Measurements from ENCODE around the gene ZNF69. TPM values are rescaled to one million over a fixed set of nuclear protein-coding genes. Genes with fewer than 3 reads are reported as not detected.
"Not testable (repeated sequence)": the region's sequence is repeated elsewhere in the genome, so short reads cannot be mapped to it uniquely, and the experiment has no call there.

ZNF69 gene
- total RNA-seq, 1 donor = 14.5 TPM

DNA sequence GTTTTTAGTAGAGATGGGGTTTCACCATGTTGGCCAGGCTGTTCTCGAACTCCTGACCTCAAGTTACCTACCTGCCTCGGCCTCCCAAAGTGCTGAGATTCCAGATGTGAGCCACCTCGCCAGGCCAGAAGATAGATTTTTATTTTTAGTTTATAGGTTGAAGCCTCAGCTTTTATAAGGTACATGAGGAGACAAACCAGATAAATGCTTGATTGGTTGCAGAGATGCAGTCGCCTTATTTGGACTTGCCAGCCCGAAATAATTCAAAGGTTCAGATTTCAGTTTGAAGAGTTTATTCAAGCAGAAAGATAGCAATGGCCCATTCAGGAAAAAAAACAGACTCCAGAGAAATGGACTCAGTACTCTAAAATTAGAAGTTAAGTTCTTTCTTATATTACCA lies 3.1 kb downstream of the ZNF69 start:
- no peak for DNase-seq (ENCODE audit: low read depth in 2 of 3, low spot score in 2 of 3)

DNA sequence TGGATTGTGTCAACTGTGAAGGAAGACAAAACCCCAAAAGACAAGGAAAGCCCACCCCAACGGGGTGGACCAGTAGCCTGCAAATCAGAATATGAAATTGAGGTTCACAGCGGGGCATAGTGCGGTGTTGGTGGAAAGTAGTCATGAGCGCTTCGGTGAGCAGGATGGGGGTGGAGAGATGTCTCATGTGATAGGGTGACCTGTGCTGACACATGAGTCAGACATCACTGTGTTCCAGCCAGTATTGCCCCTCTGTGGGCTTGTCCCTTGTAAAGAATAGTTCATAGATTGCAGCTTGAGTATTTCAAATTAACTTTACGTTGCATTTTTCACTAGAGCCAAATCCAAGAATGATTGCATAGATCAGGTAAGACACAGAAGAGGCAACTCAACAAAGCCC lies 7.3 kb downstream of the ZNF69 start:
- DNase-seq (ENCODE audit: low read depth in 2 of 3, low spot score in 2 of 3) = no peak

DNA sequence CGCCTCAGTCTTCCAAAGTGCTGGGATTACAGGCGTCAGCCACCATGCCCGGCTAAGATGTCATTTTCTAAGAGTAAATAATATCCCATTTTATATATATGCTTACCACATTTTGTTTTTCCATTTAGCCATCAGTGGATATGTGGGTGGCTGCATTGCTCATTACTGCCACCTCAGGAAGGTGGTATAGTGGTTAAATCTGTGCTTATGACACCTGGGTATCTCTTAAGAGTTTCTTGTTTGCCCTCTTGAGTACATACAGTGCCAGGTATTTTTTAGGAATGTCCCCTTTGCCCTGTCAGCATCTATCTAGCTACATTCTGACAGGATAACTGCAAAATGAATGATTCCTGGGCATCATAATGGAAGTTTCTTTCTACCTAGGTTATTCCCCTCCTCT lies 14.6 kb downstream of the ZNF69 start:
- DNase-seq (ENCODE audit: low read depth in 2 of 3, low spot score in 2 of 3) = no peak

DNA sequence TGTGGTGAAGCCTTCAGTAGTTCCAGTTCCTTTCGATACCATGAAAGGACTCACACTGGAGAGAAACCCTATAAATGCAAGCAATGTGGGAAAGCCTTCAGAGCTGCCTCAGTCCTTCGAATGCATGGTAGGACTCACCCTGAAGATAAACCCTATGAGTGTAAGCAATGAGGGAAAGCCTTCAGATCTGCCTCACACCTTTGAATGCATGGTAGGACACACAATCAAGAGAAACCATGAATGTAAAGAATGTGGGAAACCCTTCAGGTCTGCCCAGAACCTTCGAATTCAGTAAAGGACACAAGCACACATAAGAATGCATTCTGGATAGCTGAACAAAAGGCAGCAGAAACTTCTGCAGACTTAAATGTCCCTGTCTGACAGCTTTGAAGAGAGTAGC lies 18.3 kb downstream of the ZNF69 start:
- DNase-seq (ENCODE audit: low read depth in 2 of 3, low spot score in 2 of 3) = peak in 1 of 3 donors; percentile 15

DNA sequence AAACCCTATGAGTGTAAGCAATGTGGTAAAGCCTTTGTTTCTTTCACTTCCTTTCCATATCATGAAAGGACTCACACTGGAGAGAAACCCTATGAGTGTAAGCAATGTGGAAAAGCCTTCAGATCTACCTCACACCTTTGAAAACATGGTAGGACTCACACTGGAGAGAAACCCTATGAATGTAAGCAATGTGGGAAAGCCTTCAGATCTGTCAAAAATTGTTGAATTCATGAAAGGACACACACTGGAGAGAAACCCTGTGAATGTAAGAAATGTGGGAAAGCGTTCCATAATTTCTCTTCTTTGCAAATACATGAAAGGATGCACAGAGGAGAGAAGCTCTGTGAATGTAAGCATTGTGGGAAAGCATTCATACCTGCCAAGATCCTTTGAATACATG lies 24.4 kb downstream of the ZNF69 start:
- peak in 1 of 3 donors; percentile 21 for DNase-seq (ENCODE audit: low read depth in 2 of 3, low spot score in 2 of 3)

DNA sequence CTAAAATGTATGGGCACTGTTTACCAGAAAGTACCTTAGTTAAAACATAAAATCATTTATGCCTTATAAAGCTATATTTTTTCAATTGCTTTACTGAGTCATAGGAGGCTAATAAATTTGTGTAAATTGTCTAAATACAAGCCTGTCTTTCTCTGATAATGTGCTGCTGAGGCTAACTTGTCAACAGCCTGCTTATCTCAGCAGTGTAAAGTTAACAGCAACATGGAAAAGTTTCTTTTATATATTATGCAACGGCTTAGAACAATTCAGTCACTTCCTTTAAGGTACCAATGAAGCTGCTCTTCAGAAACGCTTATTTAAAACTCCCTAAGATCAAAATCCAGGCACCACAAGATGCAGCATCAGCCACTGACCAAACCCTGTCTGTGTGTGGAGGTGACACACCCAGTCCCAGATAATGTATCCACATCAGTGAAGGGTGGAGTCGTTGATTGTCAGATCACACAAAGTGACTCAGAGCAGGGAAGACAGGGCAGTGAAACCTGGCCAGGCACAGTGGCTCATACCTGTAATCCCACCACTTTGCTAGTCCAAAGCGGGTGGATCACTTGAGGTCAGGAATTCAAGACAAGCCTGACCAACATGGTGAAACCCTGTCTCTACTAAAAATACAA lies 27.0 kb downstream of the ZNF69 start:
- not testable (repeated sequence) for DNase-seq (ENCODE audit: low read depth in 2 of 3, low spot score in 2 of 3)

DNA sequence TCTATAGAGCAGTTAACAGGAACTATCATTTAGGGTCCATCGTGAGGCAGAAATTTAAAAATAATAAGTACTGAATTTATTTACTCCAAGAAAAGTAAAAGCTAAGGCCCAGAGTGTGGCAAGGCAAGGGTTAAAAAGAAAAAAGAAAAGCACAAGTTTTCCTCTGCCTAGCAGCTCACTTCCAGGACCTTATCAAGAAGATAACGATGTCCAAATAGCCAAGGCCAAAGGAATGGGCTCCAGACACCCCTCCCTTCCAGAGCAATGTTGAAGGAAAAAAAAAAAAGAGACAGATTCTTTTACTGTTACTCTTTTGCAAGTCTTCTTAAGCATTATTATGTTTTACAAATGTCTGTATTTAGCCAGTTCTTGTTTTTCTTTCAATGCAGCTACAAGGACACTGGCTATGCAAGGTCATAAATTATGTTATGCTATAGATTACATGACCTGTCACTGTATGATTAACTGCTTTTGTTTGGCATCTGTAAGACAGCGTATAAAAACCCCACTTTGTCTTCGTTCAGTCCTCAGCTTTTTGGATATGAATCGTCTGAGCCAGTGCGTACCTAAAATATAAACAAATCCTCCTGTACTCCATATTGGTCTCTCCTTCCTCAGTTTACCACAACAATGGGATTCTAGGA lies 34.4 kb downstream of the ZNF69 start:
- no peak for DNase-seq (ENCODE audit: low read depth in 2 of 3, low spot score in 2 of 3)

DNA sequence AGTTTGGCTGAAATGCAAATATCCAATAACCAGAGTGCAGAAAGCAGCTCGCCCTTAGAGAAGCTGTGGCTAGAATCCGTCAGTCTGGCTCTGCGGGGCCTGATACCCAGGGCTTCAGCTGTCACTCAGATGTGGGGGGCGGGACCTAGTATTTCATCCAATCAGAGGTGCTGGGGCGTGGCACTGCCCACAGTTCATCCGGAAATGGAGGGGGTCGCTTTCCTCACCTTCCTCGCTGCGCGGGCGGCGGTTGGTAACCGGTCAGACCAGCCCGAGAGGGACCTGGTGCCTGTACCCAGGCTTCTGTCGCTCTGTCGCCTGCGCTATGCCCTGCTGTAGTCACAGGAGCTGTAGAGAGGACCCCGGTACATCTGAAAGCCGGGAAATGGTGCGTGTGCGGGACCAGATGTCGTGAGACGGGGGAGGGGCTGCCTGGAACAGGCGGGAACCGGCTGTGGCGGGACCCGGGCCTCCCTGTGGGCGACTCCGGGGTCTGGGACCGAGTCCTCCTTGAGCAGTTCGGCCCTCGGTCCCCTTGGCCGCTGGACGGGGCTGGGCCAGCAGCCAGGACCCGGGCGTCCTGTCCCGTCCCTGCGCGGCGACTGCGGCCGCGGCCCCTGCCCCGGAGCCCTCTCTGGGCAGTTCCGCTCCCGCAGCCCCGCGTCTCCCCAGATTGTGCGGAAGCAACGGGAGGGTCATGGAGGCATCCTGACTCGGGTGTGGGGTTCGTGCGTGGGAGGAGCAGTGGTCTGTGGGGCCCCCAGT lies 37.5 kb downstream of the ZNF69 start, which contains the start of gene ZNF700:
Gene ZNF700 (plus strand): TSS at position 222 of the 765 bp plus-strand sequence. CDS start 104 bp downstream, at position 326.
- peak; percentile 67 to 96 (median 92) for DNase-seq (ENCODE audit: low read depth in 2 of 3, low spot score in 2 of 3)

DNA sequence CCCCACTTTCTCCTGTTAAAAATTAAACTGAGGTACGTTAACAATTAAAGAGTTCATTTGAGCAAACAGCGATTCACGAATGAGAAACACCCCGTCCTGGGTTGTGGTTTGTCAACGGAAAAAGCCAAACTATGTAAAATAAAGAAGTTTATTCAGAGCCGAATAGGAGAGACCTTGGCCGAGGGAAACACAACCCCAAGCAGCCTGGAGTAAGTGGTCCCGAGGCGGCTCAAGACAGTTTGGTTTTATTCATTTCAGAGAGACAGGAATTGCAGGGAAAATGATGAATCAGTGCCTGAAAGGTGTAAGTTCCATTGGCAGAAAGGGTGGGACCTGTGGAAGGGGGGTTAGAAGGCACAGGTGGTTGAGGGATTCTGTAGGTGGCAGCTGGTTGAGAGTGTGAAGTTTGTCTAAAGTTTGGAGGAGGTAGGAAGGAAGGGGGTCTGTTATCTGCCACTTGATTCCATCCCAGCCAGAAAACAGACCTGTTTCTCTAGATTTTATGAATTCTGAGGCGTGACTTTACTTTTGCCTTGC lies 38.1 kb downstream of the ZNF69 start:
- DNase-seq (ENCODE audit: low read depth in 2 of 3, low spot score in 2 of 3) = not testable (repeated sequence)

DNA sequence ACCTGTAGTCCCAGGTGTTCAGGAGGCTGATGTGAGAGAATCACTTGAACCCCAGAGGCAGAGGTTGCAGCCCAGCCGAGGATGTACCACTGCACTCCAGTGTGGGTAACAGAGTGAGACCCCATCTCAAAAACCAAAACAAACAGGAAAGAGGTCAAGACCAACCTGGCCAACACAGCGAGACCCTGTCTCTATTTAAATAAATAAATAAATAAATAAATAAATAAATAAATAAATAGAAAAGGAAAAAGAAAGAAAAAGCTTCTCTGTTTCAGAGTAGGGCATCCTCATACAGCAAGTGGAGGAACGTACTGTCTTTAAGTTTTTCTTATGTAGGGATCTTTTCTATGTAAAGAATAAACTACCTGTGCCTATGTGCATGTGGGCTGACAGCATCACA lies 39.6 kb downstream of the ZNF69 start:
- no peak for DNase-seq (ENCODE audit: low read depth in 2 of 3, low spot score in 2 of 3)

DNA sequence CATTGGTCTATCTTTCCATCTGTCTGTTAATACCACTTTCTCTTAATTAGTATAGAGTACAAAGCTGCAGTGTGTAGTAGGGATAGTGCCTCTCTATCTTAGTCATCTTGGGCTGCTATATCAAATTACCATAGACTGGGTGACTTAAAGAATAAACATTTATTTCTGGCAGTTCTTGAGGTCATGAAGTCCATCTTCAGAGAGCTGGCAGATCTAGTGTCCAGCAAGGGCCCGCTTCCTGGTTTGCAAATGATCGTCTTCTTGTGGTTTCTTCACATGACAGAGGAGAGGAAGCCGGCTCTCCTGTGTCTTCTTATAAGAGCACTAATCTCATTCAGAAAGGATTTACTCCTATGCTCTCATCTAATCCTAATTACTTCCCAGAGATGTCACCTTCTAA lies 43.5 kb downstream of the ZNF69 start:
- DNase-seq (ENCODE audit: low read depth in 2 of 3, low spot score in 2 of 3) = no peak

DNA sequence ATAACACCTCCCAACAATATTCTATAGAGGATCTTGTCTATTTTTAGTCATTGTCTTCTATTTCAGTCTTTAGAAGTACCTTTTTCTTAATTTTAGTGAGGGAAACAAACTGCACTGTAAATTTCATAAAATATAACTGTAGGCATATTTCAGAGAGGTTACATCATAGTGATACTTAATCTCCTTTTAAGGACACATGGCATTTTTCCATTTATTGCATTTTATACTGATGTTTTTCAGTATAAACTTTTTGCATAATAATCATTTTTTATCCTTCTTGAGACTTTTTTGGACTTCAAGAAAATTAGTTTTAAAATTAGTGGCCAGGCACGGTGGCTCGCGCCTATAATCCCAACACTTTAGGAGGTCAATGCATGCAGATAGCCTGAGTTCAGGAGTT lies 43.9 kb downstream of the ZNF69 start:
- DNase-seq (ENCODE audit: low read depth in 2 of 3, low spot score in 2 of 3) = no peak

DNA sequence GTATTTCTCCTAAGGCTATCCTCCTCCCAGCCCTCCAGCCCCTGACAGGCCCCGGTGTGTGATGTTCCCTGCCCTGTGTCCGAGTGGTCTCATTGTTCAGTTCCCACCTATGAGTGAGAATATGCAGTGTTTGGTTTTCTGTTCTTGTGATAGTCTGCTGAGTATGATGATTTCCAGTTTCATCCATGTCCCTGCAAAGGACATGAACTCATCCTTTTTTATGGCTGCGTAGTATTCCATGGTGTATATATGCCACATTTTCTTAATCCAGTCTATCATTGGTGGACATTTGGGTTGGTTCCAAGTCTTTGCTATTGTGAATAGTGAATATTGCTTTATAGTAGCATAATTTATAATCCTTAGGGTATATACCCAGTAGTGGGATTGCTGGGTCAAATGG lies 48.2 kb downstream of the ZNF69 start:
- not testable (repeated sequence) for DNase-seq (ENCODE audit: low read depth in 2 of 3, low spot score in 2 of 3)

DNA sequence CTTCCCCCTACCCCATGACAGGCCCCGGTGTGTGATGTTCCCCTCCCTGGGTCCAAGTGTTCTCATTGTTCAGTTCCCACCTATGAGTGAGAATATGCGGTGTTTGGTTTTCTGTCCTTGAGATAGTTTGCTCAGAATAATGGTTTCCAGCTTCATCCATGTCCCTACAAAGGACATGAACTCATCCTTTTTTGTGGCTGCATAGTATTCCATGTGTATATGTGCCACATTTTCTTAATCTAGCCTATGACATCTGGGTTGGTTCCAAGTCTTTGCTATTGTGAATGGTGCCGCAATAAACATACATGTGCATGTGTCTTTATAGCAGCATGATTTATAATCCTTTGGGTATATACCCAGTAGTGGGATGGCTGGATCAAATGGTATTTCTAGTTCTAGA lies 50.8 kb downstream of the ZNF69 start:
- not testable (repeated sequence) for DNase-seq (ENCODE audit: low read depth in 2 of 3, low spot score in 2 of 3)

DNA sequence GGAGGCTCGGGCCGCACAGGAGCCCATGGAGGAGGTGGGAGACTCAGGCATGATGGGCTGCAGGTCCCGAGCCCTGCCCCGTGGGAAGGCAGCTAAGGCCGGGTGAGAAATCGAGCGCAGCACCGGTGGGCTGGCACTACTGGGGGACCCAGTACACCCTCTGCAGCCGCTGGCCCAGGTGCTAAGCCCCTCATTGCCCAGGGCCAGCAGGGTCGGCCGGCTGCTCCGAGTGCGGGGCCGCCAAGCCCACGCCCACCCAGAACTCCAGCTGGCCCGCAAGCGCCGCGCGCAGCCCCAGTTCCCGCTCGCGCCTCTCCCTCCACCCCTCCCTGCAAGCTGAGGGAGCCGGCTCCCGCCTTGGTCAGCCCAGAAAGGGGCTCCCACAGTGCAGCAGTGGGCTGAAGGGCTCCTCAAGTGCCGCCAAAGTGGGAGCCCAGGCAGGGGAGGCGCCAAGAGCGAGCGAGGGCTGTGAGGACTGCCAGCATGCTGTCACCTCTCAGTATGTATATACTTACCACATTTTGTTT lies 53.8 kb downstream of the ZNF69 start:
- DNase-seq (ENCODE audit: low read depth in 2 of 3, low spot score in 2 of 3) = not testable (repeated sequence)

DNA sequence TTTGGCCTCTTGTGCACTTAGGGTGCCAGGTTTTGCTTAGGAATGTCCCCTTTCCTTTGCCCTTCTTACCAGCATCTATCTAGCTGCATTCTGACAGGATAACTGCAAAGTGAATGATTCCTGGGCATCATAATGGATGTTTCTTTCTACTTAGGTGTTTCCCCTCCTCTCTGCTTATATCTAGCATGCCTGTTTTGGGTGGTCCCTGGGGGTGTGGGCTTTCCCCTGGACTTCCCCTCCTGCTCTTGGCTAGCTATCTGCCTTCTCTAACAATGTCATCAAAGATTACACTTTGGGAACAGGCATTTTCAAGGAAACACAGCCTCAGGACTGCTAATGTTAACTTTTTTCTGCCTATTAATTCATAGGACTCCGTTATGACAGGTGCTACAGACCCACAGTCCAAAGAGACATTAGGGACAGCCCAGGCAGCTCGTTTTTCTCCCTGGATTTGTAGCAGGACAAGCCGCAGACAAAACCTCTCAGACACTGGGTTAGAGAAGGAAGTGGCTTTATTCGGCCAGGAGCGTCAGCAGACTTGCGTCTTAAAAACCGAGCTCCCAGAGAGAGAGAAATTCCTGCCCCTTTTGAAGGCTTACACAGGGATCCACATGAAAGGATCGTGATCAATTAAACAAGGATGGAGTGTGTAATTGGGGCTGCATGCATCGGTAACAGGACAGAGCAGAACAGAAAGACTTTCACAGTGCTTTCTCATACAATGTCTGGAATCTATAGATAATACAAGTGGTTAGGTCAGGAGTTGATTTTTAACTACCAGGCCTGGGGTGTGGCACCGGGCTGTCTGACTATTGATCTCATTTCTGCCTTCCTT lies 54.6 kb downstream of the ZNF69 start:
- DNase-seq (ENCODE audit: low read depth in 2 of 3, low spot score in 2 of 3) = no peak

DNA sequence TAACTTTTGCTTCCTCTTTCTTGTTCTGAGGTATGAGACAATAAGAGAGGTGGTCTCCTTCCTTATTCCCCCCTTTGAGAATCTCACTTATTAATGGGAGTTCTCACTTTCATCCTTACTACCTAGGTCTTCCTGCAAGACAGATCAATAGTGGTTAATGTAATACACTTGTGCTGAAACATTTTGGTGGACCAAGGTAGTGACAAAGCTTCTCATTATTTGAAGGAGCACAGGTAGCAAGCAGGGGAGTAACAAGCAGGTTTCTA lies 55.2 kb downstream of the ZNF69 start:
- peak in 2 of 3 donors; percentile 37 to 66 for DNase-seq (ENCODE audit: low read depth in 2 of 3, low spot score in 2 of 3)

DNA sequence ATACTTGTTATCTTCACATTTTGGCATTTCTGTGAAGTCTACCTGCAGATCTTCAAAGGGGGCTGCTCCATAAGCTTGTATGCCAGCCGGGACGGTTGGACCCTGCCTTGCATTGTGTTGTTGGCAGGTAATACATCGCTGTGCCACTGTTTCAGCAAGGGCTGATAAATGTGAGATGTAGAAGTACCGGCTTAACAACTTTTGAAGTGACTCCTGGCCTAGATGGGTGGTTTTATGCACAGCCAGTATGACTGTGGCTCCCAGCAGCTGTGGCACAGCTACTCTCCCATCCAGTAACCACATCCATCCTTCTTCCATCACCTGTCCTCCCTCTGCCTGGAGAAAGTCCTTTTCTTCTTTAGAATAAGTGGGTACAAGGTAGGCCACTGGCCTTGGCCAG lies 57.1 kb downstream of the ZNF69 start:
- DNase-seq (ENCODE audit: low read depth in 2 of 3, low spot score in 2 of 3) = no peak

DNA sequence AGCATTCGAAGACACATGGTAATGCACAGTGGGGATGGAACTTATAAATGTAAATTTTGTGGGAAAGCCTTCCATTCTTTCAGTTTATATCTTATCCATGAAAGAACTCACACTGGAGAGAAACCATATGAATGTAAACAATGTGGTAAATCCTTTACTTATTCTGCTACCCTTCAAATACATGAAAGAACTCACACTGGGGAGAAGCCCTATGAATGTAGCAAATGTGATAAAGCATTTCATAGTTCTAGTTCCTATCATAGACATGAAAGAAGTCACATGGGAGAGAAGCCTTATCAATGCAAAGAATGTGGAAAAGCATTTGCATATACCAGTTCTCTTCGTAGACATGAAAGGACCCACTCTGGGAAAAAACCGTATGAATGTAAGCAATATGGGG lies 61.1 kb downstream of the ZNF69 start:
- peak in 1 of 3 donors; percentile 30 for DNase-seq (ENCODE audit: low read depth in 2 of 3, low spot score in 2 of 3)

DNA sequence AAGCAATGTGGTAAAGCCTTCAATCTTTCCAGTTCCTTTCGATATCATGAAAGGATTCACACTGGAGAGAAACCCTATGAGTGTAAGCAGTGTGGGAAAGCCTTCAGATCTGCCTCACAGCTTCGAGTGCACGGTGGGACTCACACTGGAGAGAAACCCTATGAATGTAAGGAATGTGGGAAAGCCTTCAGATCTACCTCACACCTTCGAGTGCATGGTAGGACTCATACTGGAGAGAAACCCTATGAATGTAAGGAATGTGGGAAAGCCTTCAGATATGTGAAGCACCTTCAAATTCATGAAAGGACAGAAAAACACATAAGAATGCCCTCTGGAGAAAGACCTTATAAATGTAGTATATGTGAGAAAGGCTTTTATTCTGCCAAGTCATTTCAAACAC lies 61.6 kb downstream of the ZNF69 start:
- peak in 1 of 3 donors; percentile 57 for DNase-seq (ENCODE audit: low read depth in 2 of 3, low spot score in 2 of 3)

Data from hematopoietic multipotent progenitor cell (in vitro differentiated cells).